Thyroid gland (tissue), 4 donors: ENCODE measurements around the gene ZNF469. TPM values are rescaled to one million over a fixed set of nuclear protein-coding genes. Genes with fewer than 3 reads are reported as not detected.

Experiments
- DNase-seq, 2 donors: peaks; one replicate each; pipeline ENCODE4 v3.0.0-alpha.2; 2019
- H3K27ac ChIP-seq, 3 donors: fragments of 200-600 bp; sonication (generic); 1 replicate in 2 of 3; 2 replicates in 1 of 3; pipeline ENCODE4 v1.5.1; 2016 to 2019; ENCODE audit warnings: mild to moderate bottlenecking in 1 of 3, moderate library complexity in 1 of 3
- H3K27me3 ChIP-seq: fragments of 200-600 bp; sonication (generic); one replicate; pipeline ENCODE4 v1.5.1; 2019
- H3K36me3 ChIP-seq, 2 donors: fragments of 200-600 bp; sonication (generic); one replicate each; pipeline ENCODE4 v1.5.1; 2016 to 2019
- H3K4me1 ChIP-seq, 2 donors: fragments of 200-600 bp; sonication (generic); one replicate each; pipeline ENCODE4 v1.5.1; 2017 to 2019
- H3K4me3 ChIP-seq, 3 donors: fragments of 200-600 bp; sonication (generic); replicated peaks in 1 of 3; 1 replicate in 2 of 3; 2 replicates in 1 of 3; pipeline ENCODE4 v1.5.1; 2016; ENCODE audit warnings: mild to moderate bottlenecking in 1 of 3
- H3K9me3 ChIP-seq: fragments of 200-600 bp; sonication (generic); one replicate; pipeline ENCODE4 v1.5.1; 2017
- CTCF ChIP-seq, 6 experiments: fragments of 200-600 bp in 3 of 6; fragments of 450-650 bp in 3 of 6; sonication (generic) in 3 of 6; IDR thresholded peaks; one replicate each; pipeline ENCODE4 v1.5.1; 2016 to 2019; ENCODE audit warnings: antibody characterized with exemption in 6 of 6, mild to moderate bottlenecking in 2 of 6, inconsistent platforms in 1 of 6, moderate library complexity in 1 of 6
- POLR2A ChIP-seq, 2 donors: fragments of 450-650 bp; IDR thresholded peaks; one replicate each; pipeline ENCODE4 v1.6.1; 2017; ENCODE audit warnings: antibody characterized with exemption in 2 of 2, mild to moderate bottlenecking in 2 of 2, moderate library complexity in 1 of 2
- WGBS, 2 donors: methylation state at CpG; one replicate each; pipeline ENCODE4 v1.1.5; 2017; 5-methylcytosine and 5-hydroxymethylcytosine counted together
- intact Hi-C: fragments of 100-400 bp; cut with DNase I; formaldehyde crosslinking; loops from one replicate; pipeline ENCODE4 v1.15.1; 2023
- total RNA-seq, 4 donors: library from RNA; depleted of rRNA; stranded (reverse); fragments of >200 nt; gene quantifications; one replicate each; pipeline ENCODE4 v1.2.3, GENCODE V29; 2016

Gene ZNF469
- total RNA-seq, 4 donors from 2014 or later = 0.22 to 0.96 (median 0.32) TPM

GRCh38 chr16:88421301-88421700, 38.5 kb downstream of the ZNF469 start:
- intact Hi-C loops = no loop called here
- no peaks in the 10 kb centered on the region for H3K36me3 ChIP-seq
- H3K27ac ChIP-seq = no peak overlapping the region
- WGBS, 2 donors = 90 to 100% methylated on average over 4 to 8 of the region's 14 CpGs
- H3K4me1 ChIP-seq = no peaks in the 10 kb centered on the region
- H3K9me3 ChIP-seq = no peaks in the 10 kb centered on the region
- TF ChIP-seq CTCF (IDR thresholded peaks at IDR 0.05) (no peak), POLR2A (IDR thresholded peaks at IDR 0.05) (no peak)
- DNase-seq = no peak
- H3K4me3 ChIP-seq = no peak overlapping the region
- H3K27me3 ChIP-seq = no peaks in the 10 kb centered on the region

GRCh38 chr16:88421871-88422433, 39.2 kb downstream of the ZNF469 start:
- no peaks in the 10 kb centered on the region for H3K27me3 ChIP-seq
- no peak for DNase-seq
- no peak overlapping the region for H3K4me3 ChIP-seq
- TF ChIP-seq POLR2A (IDR thresholded peaks at IDR 0.05) (no peak), CTCF (IDR thresholded peaks at IDR 0.05) (no peak)
- 54% methylated on average over 5 of the region's 5 CpGs for WGBS, 2 donors
- no peaks in the 10 kb centered on the region for H3K9me3 ChIP-seq
- H3K4me1 ChIP-seq = no peaks in the 10 kb centered on the region
- intact Hi-C loops = no loop called here
- no peak overlapping the region for H3K27ac ChIP-seq
- H3K36me3 ChIP-seq = no peaks in the 10 kb centered on the region

GRCh38 chr16:88422733-88423447, 40.1 kb downstream of the ZNF469 start:
- no peak overlapping the region for H3K4me3 ChIP-seq
- DNase-seq = no peak
- no peaks in the 10 kb centered on the region for H3K27me3 ChIP-seq
- no peak overlapping the region for H3K27ac ChIP-seq
- H3K9me3 ChIP-seq = no peaks in the 10 kb centered on the region
- no peaks in the 10 kb centered on the region for H3K4me1 ChIP-seq
- TF ChIP-seq POLR2A (IDR thresholded peaks at IDR 0.05) = no peak
- TF ChIP-seq CTCF (IDR thresholded peaks at IDR 0.05) = no peak
- intact Hi-C loops = no loop called here
- WGBS, 2 donors = 50 to 54% methylated on average over 3 of the region's 3 CpGs
- no peaks in the 10 kb centered on the region for H3K36me3 ChIP-seq

GRCh38 chr16:88423448-88423850, 40.7 kb downstream of the ZNF469 start:
- TF ChIP-seq POLR2A (IDR thresholded peaks at IDR 0.05) (no peak), CTCF (IDR thresholded peaks at IDR 0.05) (no peak)
- Histone ChIP-seq H3K27ac (no peak overlapping the region), H3K4me1 (no peaks in the 10 kb centered on the region), H3K36me3 (no peaks in the 10 kb centered on the region), H3K27me3 (no peaks in the 10 kb centered on the region), H3K9me3 (no peaks in the 10 kb centered on the region), H3K4me3 (no peak overlapping the region)
- intact Hi-C loops = no loop called here
- DNase-seq = no peak
- WGBS, 2 donors = 76 to 78% methylated on average over 5 to 6 of the region's 6 CpGs

- intact Hi-C loops = no loop called here
- 44 to 58% methylated on average over 15 to 22 of the region's 24 CpGs for WGBS, 2 donors
- DNase-seq = no peak
- H3K27me3 ChIP-seq = no peaks in the 10 kb centered on the region
- no peak overlapping the region for H3K4me3 ChIP-seq
- TF ChIP-seq CTCF (IDR thresholded peaks at IDR 0.05) = no peak
- H3K9me3 ChIP-seq = no peaks in the 10 kb centered on the region
- H3K4me1 ChIP-seq = no peaks in the 10 kb centered on the region
- H3K36me3 ChIP-seq = no peaks in the 10 kb centered on the region
- H3K27ac ChIP-seq = no peak overlapping the region
These were observed 42.0 kb downstream of the ZNF469 start for GRCh38 chr16:88424587-88425235.
